ENCODE data around the gene CPE. TPM values are rescaled to one million over a fixed set of nuclear protein-coding genes. Genes with fewer than 3 reads are reported as not detected.

Gene CPE
- total RNA-seq, 1 donor = 15.1 TPM

DNA sequence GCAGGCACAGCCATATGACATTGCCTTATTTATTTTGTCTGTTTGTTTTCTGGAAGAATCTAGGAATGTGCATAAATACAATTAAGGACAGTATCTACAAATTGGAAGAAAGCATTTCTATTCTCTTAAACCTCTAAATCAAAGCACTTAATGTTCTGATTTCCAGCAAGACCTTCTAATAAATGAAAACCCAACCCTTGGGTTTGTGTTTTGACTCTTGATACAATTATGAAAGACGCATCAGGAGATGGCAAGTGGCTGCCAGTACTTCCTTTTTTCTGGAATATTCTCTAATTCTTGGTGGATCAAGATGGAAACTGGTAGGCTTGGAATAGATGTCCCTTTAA, 437 bp upstream of the CPE start:
- no peak for TF ChIP-seq CTCF (IDR thresholded peaks at IDR 0.05; ENCODE audit: insufficient read depth, low read depth, low read length)
- peak overlapping the region; percentile 52 for H3K4me3 ChIP-seq (ENCODE audit: low read depth, low read length)
- no peak for DNase-seq (ENCODE audit: low read depth)

- DNase-seq (ENCODE audit: low read depth) = no peak
- TF ChIP-seq CTCF (IDR thresholded peaks at IDR 0.05; ENCODE audit: insufficient read depth, low read depth, low read length) = no peak
These were observed 863 bp downstream of the CPE start for GRCh38 chr4:165379678-165380064.

DNA sequence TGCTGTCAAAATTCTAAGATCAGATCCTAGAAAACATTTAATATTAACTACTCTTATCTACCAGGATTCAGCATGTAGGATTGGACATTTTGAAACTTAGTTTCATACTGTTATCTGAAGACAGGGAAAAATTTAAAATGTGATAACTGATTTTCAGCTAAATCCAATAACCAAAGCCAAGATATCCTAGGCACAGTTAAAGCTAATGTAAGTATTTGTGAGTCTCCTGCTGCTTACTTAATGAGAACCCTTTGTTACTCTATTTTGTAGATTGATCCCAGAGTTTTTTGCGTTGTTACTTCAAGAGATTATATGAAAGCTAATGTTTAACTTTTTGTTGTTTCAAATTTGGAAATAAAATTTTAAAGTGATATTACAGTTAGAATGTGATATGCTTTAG, 2.0 kb downstream of the CPE start:
- H3K4me3 ChIP-seq (ENCODE audit: low read depth, low read length) = no peak overlapping the region
- no peak for DNase-seq (ENCODE audit: low read depth)
- TF ChIP-seq CTCF (IDR thresholded peaks at IDR 0.05; ENCODE audit: insufficient read depth, low read depth, low read length) = no peak

More at GRCh38 chr4:165379678-165380064, 863 bp downstream of the CPE start:
- no peak overlapping the region for H3K4me3 ChIP-seq (ENCODE audit: low read depth, low read length)

DNA sequence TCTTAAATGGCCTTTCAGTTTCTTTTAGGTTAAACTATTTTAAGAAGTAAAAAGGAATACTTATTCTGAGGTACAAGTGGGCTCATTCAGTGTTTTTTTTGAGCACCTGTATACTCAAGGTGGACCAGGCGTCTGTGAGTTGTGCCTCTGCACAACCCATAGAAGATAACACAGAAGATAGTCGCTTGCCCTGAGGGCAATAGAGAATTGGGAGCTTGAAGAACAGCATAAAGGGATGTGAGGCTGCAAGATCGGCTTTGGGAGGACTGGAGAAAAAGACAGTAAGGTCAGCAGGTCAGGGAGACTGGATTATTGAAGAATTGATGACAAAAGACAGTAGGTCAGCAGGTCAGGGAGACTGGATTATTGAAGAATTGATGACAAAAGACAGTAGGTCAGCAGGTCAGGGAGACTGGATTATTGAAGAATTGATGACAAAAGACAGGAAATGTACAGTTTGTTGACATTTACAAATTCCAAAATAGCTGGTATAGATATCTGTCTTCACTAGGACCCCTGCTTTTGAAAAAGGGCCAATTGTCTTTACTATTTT, 3.1 kb downstream of the CPE start:
- no peak overlapping the region for H3K4me3 ChIP-seq (ENCODE audit: low read depth, low read length)
- TF ChIP-seq CTCF (IDR thresholded peaks at IDR 0.05; ENCODE audit: insufficient read depth, low read depth, low read length) = no peak
- DNase-seq (ENCODE audit: low read depth) = no peak

DNA sequence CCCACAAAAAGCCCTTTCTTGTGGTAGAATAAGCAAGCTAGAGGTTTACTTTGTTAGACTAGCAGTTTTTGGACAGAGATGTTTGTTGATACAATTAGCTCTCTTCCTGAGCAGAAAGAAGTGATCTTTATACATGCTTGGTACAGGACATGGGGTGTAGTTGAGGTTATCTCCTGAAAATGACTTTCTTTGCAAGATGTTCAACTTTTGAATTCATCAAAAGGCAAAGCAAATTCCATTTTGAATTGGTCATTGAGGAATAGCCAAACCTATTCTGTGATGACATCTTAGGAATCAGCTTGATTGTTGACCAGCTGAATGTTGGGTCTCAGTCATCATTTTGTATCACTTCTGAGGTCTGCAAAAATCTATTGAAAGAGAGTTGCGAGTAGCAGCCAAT, 3.8 kb downstream of the CPE start:
- no peak overlapping the region for H3K4me3 ChIP-seq (ENCODE audit: low read depth, low read length)
- DNase-seq (ENCODE audit: low read depth) = no peak
- TF ChIP-seq CTCF (IDR thresholded peaks at IDR 0.05; ENCODE audit: insufficient read depth, low read depth, low read length) = no peak

DNA sequence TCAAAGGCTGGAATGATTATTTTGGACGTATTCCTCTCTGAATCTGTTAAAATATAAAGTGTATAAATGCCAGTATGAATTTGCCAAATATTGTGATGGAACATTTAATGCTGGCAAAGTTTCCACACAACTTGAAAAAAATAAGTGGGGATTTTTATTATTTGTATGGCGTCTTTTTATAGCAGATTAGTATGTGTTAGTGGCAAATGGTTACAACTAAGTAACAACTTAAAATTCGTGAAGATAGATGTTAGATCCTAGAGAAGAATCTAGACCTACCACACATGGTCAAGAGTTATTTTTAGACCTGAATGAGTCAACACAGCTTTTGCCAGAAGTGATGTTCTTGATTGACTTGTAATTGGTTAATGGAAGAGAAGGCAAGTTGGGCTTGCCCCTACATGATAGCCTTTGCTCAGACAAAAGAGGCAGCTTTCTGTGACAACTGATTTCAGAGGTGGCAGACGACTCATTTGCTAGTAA, 4.8 kb downstream of the CPE start:
- no peak for TF ChIP-seq CTCF (IDR thresholded peaks at IDR 0.05; ENCODE audit: insufficient read depth, low read depth, low read length)
- DNase-seq (ENCODE audit: low read depth) = no peak
- no peak overlapping the region for H3K4me3 ChIP-seq (ENCODE audit: low read depth, low read length)

GRCh38 chr4:165384186-165384585, 5.4 kb downstream of the CPE start:
- no peak for TF ChIP-seq CTCF (IDR thresholded peaks at IDR 0.05; ENCODE audit: insufficient read depth, low read depth, low read length)
- DNase-seq (ENCODE audit: low read depth) = no peak

More at GRCh38 chr4:165384186-165384585, 5.4 kb downstream of the CPE start:
- H3K4me3 ChIP-seq (ENCODE audit: low read depth, low read length) = no peak overlapping the region

Data from fibroblast of villous mesenchyme (primary cell).